ENCODE results near the gene PROC. TPM values are rescaled to one million over a fixed set of nuclear protein-coding genes. Genes with fewer than 3 reads are reported as not detected.

Gene PROC
- total RNA-seq, 1 experiment from 2014 or later, result 0.59 TPM

DNA sequence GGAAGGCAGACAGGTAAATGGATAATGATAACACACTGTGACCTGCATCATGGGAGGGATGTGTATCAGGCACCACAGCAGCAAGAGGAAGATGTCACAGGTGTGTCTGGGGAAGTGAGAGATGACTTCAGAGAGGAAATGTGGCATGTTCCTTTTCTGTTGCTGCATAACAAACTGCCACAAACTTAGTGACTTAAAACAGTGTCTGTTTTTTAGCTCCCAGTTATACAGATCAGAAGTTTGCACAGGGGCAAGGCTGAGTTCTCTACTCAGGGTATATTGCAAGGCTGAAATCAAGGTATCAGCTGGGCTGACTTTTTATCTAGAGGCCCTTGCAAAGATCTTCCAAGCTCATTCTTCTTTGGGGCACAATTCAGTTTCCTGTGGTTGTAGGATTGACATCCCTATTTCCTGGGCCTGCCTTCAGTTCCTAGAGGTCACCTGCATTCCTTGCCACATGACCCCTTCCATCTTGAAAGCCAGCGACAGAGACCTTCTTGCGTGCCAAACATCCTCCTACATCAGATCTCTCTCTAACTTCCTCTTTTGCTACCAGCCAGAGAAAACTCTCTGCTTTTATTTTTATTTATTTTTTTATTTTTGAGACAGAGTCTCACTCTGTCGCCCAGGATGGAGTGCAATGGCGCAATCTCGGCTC is 28.3 kb upstream of the PROC start:
- Mint-ChIP-seq H3K4me1 (ENCODE audit: low read depth, unreplicated experiment) (peaks cover 20% of the 10 kb centered on the region), H3K27me3 (ENCODE audit: unreplicated experiment) (no peaks in the 10 kb centered on the region), H3K36me3 (ENCODE audit: insufficient read depth, unreplicated experiment) (peaks cover 25% of the 10 kb centered on the region), H3K9me3 (ENCODE audit: low read depth, unreplicated experiment) (peaks cover 4% of the 10 kb centered on the region), H3K27ac (ENCODE audit: unreplicated experiment) (no peak overlapping the region), H3K4me3 (ENCODE audit: low read depth, unreplicated experiment) (no peak overlapping the region)
- BruUV-seq (replicated peaks), result no TSS peak
- TF ChIP-seq, protein P1, sequence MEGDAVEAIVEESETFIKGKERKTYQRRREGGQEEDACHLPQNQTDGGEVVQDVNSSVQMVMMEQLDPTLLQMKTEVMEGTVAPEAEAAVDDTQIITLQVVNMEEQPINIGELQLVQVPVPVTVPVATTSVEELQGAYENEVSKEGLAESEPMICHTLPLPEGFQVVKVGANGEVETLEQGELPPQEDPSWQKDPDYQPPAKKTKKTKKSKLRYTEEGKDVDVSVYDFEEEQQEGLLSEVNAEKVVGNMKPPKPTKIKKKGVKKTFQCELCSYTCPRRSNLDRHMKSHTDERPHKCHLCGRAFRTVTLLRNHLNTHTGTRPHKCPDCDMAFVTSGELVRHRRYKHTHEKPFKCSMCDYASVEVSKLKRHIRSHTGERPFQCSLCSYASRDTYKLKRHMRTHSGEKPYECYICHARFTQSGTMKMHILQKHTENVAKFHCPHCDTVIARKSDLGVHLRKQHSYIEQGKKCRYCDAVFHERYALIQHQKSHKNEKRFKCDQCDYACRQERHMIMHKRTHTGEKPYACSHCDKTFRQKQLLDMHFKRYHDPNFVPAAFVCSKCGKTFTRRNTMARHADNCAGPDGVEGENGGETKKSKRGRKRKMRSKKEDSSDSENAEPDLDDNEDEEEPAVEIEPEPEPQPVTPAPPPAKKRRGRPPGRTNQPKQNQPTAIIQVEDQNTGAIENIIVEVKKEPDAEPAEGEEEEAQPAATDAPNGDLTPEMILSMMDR (IDR thresholded peaks at IDR 0.05; ENCODE audit: unreplicated experiment), result no peak
- DNase-seq, result no peak
- CTCF ChIA-PET, result no interaction called here
- intact Hi-C loops (cut with micrococcal nuclease; ENCODE audit: unreplicated experiment), result no loop called here

DNA sequence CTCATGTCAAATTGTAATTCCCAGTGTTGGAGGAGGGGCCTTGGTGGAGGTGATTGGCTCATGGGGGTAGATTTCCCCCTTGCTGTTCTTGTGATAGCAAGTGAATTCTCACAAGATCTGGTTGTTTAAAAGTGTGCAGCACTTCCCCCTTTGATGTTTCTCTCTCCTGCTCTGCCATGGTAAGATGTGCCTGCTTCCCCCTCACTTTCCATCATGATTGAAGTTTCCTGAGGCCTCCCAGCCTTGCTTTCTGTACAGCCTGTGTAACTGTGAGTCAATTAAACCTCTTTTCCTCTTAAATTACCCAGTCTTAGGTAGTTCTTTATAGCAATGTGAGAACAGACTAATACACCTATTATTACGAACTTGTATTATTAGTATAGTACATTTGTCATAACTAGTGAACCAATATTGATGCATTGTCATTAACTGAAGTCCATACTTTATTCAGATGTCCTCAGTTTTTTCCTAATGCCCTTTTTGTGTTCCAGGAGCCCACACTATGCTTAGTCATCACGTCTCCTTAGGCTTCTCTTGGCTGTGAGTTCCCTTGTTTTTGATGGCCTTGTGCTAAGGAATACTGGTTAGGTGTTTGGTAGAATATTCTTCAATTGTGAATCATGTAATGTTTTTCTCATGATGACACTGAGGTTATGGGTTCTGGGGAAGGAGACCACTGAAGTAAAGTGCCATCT is 25.9 kb upstream of the PROC start:
- intact Hi-C loops (cut with micrococcal nuclease; ENCODE audit: unreplicated experiment), result no loop called here
- H3K4me3 Mint-ChIP-seq (ENCODE audit: low read depth, unreplicated experiment), result no peak overlapping the region
- BruUV-seq (replicated peaks), result no TSS peak
- peaks cover 12% of the 10 kb centered on the region for H3K4me1 Mint-ChIP-seq (ENCODE audit: low read depth, unreplicated experiment)
- no peak overlapping the region for H3K27ac Mint-ChIP-seq (ENCODE audit: unreplicated experiment)
- TF ChIP-seq, protein P1 (IDR thresholded peaks at IDR 0.05; ENCODE audit: unreplicated experiment), result no peak
- CTCF ChIA-PET, result no interaction called here
- no peaks in the 10 kb centered on the region for H3K27me3 Mint-ChIP-seq (ENCODE audit: unreplicated experiment)
- peaks cover 4% of the 10 kb centered on the region for H3K9me3 Mint-ChIP-seq (ENCODE audit: low read depth, unreplicated experiment)
- no peak for DNase-seq
- peaks cover 12% of the 10 kb centered on the region for H3K36me3 Mint-ChIP-seq (ENCODE audit: insufficient read depth, unreplicated experiment)

DNA sequence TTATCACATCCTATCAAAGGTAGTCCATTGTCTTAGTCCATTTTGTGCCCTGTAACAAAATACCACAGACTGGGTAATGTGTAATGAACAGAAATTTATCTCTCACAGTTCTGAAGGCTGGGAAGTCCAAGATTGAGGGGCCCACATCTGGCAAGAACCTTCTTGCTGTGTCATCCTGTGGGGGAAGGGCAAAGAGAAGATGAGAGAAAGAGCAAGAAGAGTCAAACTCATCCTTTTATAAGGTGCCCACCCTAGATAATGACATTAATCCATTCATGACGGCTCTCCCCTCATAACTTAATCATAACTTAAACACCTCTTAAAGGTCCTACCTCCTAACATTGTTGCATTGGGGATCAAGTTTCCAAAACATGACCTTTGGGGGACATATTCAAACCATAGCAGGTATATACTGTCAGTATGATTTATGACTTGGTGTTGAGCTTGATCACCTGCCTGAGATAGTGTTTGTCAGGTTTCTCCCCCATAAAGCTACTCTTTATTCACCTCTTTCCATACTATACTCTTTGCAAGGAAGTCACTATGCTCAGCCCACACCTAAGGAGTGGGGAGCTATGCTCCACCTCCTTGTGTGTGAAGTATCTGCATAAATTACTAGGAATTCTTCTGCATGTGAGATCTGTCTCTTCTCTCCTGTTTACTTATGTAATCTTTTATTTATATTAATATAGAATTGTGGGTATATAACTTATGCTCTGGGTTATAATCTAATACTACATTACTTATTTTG is 25.2 kb upstream of the PROC start:
- CTCF ChIA-PET, result no interaction called here
- peaks cover 7% of the 10 kb centered on the region for H3K36me3 Mint-ChIP-seq (ENCODE audit: insufficient read depth, unreplicated experiment)
- peaks cover 19% of the 10 kb centered on the region for H3K4me1 Mint-ChIP-seq (ENCODE audit: low read depth, unreplicated experiment)
- no peak overlapping the region for H3K27ac Mint-ChIP-seq (ENCODE audit: unreplicated experiment)
- TF ChIP-seq, protein P1 (IDR thresholded peaks at IDR 0.05; ENCODE audit: unreplicated experiment), result no peak
- DNase-seq, result no peak
- no peak overlapping the region for H3K4me3 Mint-ChIP-seq (ENCODE audit: low read depth, unreplicated experiment)
- intact Hi-C loops (cut with micrococcal nuclease; ENCODE audit: unreplicated experiment), result no loop called here
- no peaks in the 10 kb centered on the region for H3K27me3 Mint-ChIP-seq (ENCODE audit: unreplicated experiment)
- H3K9me3 Mint-ChIP-seq (ENCODE audit: low read depth, unreplicated experiment), result peaks cover 4% of the 10 kb centered on the region
- BruUV-seq (replicated peaks), result no TSS peak

DNA sequence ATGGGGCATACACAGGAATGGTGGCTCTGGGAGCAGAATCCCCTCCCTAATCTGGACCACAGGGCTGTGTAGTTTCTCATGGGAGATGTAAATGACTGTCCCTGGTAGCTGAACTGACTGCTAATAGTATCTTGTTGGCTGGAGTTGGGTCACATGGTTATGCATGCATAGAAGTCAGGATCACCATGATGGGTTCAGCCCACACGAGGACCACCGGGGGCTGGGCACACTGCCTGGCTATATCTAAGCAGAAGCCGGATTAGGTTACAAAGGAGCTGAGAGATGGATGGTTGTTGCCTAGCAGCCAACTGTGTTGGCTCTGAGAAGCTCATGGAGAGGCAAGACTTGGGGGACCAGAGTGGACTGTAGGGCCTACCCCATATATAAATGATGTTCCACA is 23.7 kb upstream of the PROC start:
- intact Hi-C loops (cut with micrococcal nuclease; ENCODE audit: unreplicated experiment), result no loop called here
- H3K27me3 Mint-ChIP-seq (ENCODE audit: unreplicated experiment), result no peaks in the 10 kb centered on the region
- H3K9me3 Mint-ChIP-seq (ENCODE audit: low read depth, unreplicated experiment), result peaks cover 4% of the 10 kb centered on the region
- TF ChIP-seq, protein P1 (IDR thresholded peaks at IDR 0.05; ENCODE audit: unreplicated experiment), result no peak
- H3K4me3 Mint-ChIP-seq (ENCODE audit: low read depth, unreplicated experiment), result no peak overlapping the region
- BruUV-seq (replicated peaks), result no TSS peak
- H3K36me3 Mint-ChIP-seq (ENCODE audit: insufficient read depth, unreplicated experiment), result peaks cover 9% of the 10 kb centered on the region
- CTCF ChIA-PET, result no interaction called here
- no peak overlapping the region for H3K27ac Mint-ChIP-seq (ENCODE audit: unreplicated experiment)
- no peak for DNase-seq
- peaks cover 23% of the 10 kb centered on the region for H3K4me1 Mint-ChIP-seq (ENCODE audit: low read depth, unreplicated experiment)

All from Calu3 (cell line).